ENCODE results near the gene CST9L. TPM values are rescaled to one million over a fixed set of nuclear protein-coding genes. Genes with fewer than 3 reads are reported as not detected.

CST9L gene
- total RNA-seq, 1 experiment from 2014 or later: not detected

DNA sequence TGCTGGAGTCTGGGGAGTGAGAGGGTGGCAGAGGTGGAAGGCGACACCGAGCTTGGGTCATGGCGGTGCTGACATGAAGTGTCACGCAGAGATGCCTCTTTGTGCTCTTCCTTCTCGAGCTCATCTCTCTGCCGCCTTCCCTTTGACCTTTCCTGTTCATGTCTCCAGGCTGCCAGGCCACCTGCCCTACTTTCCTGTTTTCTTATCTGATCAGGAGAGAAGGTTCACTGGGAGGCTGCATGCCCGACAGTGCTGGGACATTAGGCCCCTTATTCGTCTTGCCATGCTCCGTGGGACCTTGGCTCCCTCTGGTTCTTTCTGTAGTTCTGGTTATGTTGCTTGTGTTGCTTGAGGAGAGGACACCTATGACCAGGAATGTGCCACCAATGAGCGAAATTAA, 44.1 kb downstream of the CST9L start (continued):
- TF ChIP-seq, protein P1, sequence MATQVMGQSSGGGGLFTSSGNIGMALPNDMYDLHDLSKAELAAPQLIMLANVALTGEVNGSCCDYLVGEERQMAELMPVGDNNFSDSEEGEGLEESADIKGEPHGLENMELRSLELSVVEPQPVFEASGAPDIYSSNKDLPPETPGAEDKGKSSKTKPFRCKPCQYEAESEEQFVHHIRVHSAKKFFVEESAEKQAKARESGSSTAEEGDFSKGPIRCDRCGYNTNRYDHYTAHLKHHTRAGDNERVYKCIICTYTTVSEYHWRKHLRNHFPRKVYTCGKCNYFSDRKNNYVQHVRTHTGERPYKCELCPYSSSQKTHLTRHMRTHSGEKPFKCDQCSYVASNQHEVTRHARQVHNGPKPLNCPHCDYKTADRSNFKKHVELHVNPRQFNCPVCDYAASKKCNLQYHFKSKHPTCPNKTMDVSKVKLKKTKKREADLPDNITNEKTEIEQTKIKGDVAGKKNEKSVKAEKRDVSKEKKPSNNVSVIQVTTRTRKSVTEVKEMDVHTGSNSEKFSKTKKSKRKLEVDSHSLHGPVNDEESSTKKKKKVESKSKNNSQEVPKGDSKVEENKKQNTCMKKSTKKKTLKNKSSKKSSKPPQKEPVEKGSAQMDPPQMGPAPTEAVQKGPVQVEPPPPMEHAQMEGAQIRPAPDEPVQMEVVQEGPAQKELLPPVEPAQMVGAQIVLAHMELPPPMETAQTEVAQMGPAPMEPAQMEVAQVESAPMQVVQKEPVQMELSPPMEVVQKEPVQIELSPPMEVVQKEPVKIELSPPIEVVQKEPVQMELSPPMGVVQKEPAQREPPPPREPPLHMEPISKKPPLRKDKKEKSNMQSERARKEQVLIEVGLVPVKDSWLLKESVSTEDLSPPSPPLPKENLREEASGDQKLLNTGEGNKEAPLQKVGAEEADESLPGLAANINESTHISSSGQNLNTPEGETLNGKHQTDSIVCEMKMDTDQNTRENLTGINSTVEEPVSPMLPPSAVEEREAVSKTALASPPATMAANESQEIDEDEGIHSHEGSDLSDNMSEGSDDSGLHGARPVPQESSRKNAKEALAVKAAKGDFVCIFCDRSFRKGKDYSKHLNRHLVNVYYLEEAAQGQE (IDR thresholded peaks at IDR 0.05; ENCODE audit: low read depth): no peak

DNA sequence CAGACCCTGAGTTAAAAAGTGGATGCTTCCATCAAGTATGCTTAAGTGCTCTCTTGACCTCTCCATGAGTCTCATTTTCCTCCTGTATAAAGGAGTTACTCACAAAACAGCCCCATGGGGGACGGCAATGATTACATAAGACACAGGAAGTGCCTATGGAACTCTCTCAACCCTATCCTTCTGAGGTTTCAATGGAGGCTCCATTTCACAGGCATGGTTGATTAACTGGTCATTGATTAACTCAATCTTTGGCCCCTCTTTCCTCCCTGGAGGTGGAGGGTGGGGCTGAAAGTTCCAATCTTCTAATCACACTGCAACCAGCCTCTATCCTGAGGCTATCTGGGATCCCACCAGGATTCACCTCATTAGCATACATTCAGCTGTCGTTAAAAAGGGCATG, 48.1 kb downstream of the CST9L start:
- BruUV-seq (replicated peaks): no TSS peak
- RAD21 ChIA-PET (ENCODE audit: low non-redundant PET in 1 of 2, low total read pairs in 2 of 2, uncharacterized antibody in 2 of 2, unreplicated experiment in 2 of 2): no interaction called here
- Histone ChIP-seq H3K36me3 (ENCODE audit: control insufficient read depth in 1 of 2, insufficient read depth in 2 of 2, low read length in 2 of 2) (no peaks in the 10 kb centered on the region), H3K9me3 (ENCODE audit: control insufficient read depth in 1 of 2, insufficient read depth in 1 of 2, low read depth in 1 of 2, low read length in 2 of 2) (no peaks in the 10 kb centered on the region), H3K27ac (ENCODE audit: low read depth, low read length) (no peak overlapping the region), H3K4me2 (ENCODE audit: low read length) (no peak overlapping the region), H3K4me3 (replicated peaks in 1 of 2; ENCODE audit: low read depth in 1 of 2, low read length in 2 of 2) (no peak overlapping the region), H3K4me1 (ENCODE audit: control insufficient read depth in 1 of 2, insufficient read depth in 2 of 2, low read length in 2 of 2) (no peaks in the 10 kb centered on the region), H3K27me3 (ENCODE audit: insufficient read depth, low read length) (peaks cover 7% of the 10 kb centered on the region; the same call in 1 of the 2 replicates), H3K9me2 (ENCODE audit: insufficient read depth) (no peaks in the 10 kb centered on the region), H4K20me1 (ENCODE audit: insufficient read depth) (no peaks in the 10 kb centered on the region), H2AFZ (ENCODE audit: low read depth, low read length, poor library complexity, severe bottlenecking) (no peak overlapping the region), H3K79me2 (ENCODE audit: insufficient read depth, low read length) (no peaks in the 10 kb centered on the region), H3K9ac (ENCODE audit: low read length) (no peak overlapping the region)
- no peak for ATAC-seq
- TF ChIP-seq CEBPB (IDR thresholded peaks at IDR 0.05; ENCODE audit: low read depth) (no peak), POLR2AphosphoS5 (IDR thresholded peaks at IDR 0.05; ENCODE audit: low read depth, low read length) (no peak), SP1 (IDR thresholded peaks at IDR 0.05; ENCODE audit: low read depth) (no peak)
- POLR2A ChIA-PET: no interaction called here
- DNase-seq (ENCODE audit: low read depth, low spot score): no peak
- CTCF ChIA-PET: no interaction called here
- intact Hi-C loops (cut with micrococcal nuclease): no loop called here

DNA sequence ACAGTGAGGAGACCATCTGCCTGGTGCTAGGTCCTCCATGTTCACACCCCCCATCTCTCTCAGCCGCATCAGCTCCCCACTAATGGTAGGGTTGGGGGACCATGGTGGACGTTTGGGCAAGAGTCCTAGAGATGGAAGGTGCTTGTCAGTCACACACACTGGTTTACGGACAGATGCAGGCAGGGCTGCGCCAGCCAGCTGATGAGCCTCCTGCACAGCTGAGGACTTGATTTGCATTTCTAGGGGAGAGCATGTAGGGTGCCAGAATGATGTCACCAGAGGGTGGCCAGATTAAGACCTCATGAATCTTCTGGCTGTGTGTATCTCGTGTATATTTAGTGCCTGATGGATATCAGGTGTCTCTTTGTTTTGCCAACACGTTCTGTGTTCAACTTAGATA, 48.7 kb downstream of the CST9L start:
- H3K36me3 ChIP-seq (ENCODE audit: control insufficient read depth in 1 of 2, insufficient read depth in 2 of 2, low read length in 2 of 2): no peaks in the 10 kb centered on the region
- POLR2A ChIA-PET: no interaction called here
- CTCF ChIA-PET: no interaction called here
- no peak for ATAC-seq
- no peaks in the 10 kb centered on the region for H3K4me1 ChIP-seq (ENCODE audit: control insufficient read depth in 1 of 2, insufficient read depth in 2 of 2, low read length in 2 of 2)
- RAD21 ChIA-PET (ENCODE audit: low non-redundant PET in 1 of 2, low total read pairs in 2 of 2, uncharacterized antibody in 2 of 2, unreplicated experiment in 2 of 2): no interaction called here
- H3K9me2 ChIP-seq (ENCODE audit: insufficient read depth): no peaks in the 10 kb centered on the region
- H3K27me3 ChIP-seq (ENCODE audit: insufficient read depth, low read length): peaks cover 7% of the 10 kb centered on the region; the same call in 1 of the 2 replicates
- H3K4me3 ChIP-seq (replicated peaks in 1 of 2; ENCODE audit: low read depth in 1 of 2, low read length in 2 of 2): no peak overlapping the region
- H2AFZ ChIP-seq (ENCODE audit: low read depth, low read length, poor library complexity, severe bottlenecking): no peak overlapping the region
- intact Hi-C loops (cut with micrococcal nuclease): no loop called here
- H3K27ac ChIP-seq (ENCODE audit: low read depth, low read length): no peak overlapping the region
- DNase-seq (ENCODE audit: low read depth, low spot score): no peak
- no peaks in the 10 kb centered on the region for H4K20me1 ChIP-seq (ENCODE audit: insufficient read depth)
- TF ChIP-seq, protein P1 (IDR thresholded peaks at IDR 0.05; ENCODE audit: low read depth): no peak
- TF ChIP-seq CBX3 (IDR thresholded peaks at IDR 0.05; ENCODE audit: low read depth) (no peak), EGR1 (IDR thresholded peaks at IDR 0.05; ENCODE audit: low read depth) (no peak), SIN3A (IDR thresholded peaks at IDR 0.05; ENCODE audit: low read depth) (no peak), YY1 (IDR thresholded peaks at IDR 0.05; ENCODE audit: extremely low read depth, insufficient replicate concordance, low read depth, low read length) (no peak), FOSL1 (IDR thresholded peaks at IDR 0.05; ENCODE audit: low read depth) (no peak), EZH2phosphoT487 (IDR thresholded peaks at IDR 0.05; ENCODE audit: borderline replicate concordance) (no peak)
- TF ChIP-seq, protein P2, sequence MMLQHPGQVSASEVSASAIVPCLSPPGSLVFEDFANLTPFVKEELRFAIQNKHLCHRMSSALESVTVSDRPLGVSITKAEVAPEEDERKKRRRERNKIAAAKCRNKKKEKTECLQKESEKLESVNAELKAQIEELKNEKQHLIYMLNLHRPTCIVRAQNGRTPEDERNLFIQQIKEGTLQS (IDR thresholded peaks at IDR 0.05): no peak
- no peak overlapping the region for H3K9ac ChIP-seq (ENCODE audit: low read length)
- no peaks in the 10 kb centered on the region for H3K9me3 ChIP-seq (ENCODE audit: control insufficient read depth in 1 of 2, insufficient read depth in 1 of 2, low read depth in 1 of 2, low read length in 2 of 2)
- H3K79me2 ChIP-seq (ENCODE audit: insufficient read depth, low read length): no peaks in the 10 kb centered on the region
- H3K4me2 ChIP-seq (ENCODE audit: low read length): no peak overlapping the region
- no TSS peak for BruUV-seq (replicated peaks)
